Activated CD8-positive, alpha-beta memory T cell treated with anti-CD3 and anti-CD28 coated beads, Interleukin-2, amount 10 ng/mL, durations not matched to agents 7 days and 5 days (primary cell): ENCODE measurements around the gene DSCAM. TPM values are rescaled to one million over a fixed set of nuclear protein-coding genes. Genes with fewer than 3 reads are reported as not detected.

Experiments
- ATAC-seq: fragments of 150-1000 bp; cut with Tn5 transposase; one replicate; pipeline ENCODE4 v1.10.0; 2021; ENCODE audit warnings: moderate library complexity
- CTCF ChIA-PET: fragments of 350-600 bp; sonication (Branson Sonifier 250); formaldehyde crosslinking; loops from one replicate; lab custom pipeline; 2021; ENCODE audit warnings: antibody characterized with exemption; lab: Charles Lee
- DNase-seq: peaks from one replicate; pipeline ENCODE4 v3.0.0-alpha.2; 2020
- H3K27ac Mint-ChIP-seq: one replicate; pipeline ENCODE4 v1.8.0; 2021; ENCODE audit warnings: mild to moderate bottlenecking, mixed read lengths
- H3K27me3 Mint-ChIP-seq: one replicate; pipeline ENCODE4 v1.8.0; 2021; ENCODE audit warnings: mixed read lengths
- H3K36me3 Mint-ChIP-seq: one replicate; pipeline ENCODE4 v1.8.0; 2021; ENCODE audit warnings: mild to moderate bottlenecking, mixed read lengths
- H3K4me1 Mint-ChIP-seq: one replicate; pipeline ENCODE4 v1.8.0; 2021; ENCODE audit warnings: mixed read lengths
- H3K4me3 Mint-ChIP-seq: one replicate; pipeline ENCODE4 v1.8.0; 2021; ENCODE audit warnings: mild to moderate bottlenecking, moderate library complexity, mixed read lengths
- H3K9me3 Mint-ChIP-seq: one replicate; pipeline ENCODE4 v1.8.0; 2022; ENCODE audit warnings: low read depth, mixed read lengths
- total RNA-seq, 2 experiments: library from RNA; stranded (reverse); gene quantifications; one replicate each; pipeline ENCODE4 v1.2.3, GENCODE V29; 2021

DSCAM gene
- total RNA-seq, 2 experiments from 2014 or later: not detected

DNA sequence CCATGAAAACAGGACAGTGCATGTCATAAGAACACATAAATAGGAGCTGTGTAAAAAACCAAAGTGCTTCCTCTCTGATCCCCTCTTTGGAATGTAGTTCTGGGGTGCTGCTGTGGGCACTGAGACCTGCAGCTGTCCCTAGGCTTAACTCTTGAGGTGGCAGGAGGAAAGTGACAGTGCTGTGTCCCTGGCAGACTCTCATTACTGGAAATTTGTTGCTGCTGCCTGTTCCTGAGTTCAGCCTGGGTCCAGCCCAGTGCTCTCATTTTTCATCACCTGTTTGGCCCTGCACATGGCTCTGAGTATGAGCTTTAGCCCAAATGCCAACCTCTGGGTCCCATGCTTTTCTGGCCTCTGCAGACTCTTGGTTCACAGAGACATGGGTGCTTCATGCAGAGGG is 329.3 kb downstream of the DSCAM start:
- CTCF ChIA-PET: no interaction called here
- DNase-seq (no peak), ATAC-seq (no peak)
- Mint-ChIP-seq H3K27me3 (no peaks in the 10 kb centered on the region), H3K4me3 (no peak overlapping the region), H3K27ac (no peak overlapping the region), H3K36me3 (no peaks in the 10 kb centered on the region), H3K9me3 (peaks cover 10% of the 10 kb centered on the region), H3K4me1 (no peaks in the 10 kb centered on the region)

DNA sequence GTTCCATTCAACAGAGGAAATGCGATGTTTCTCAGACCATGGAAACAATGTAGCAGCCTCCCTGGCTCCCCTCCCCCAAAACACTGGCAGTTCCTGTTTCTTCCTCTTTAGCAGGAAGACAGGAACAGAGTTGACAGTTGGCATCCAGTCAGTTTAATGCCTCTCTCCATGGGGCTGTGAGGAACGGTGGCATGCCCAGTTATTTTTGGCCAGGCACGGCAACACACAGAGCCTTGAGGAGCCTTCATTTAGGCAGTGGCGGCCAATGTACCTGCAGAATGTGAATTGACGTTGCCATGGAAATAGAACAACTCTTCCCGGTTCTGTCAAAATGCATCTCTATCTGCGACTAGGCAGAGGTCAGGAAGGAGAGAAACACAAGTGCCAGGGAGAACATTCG is 330.6 kb downstream of the DSCAM start:
- no peak for DNase-seq
- H3K9me3 Mint-ChIP-seq: peaks cover 18% of the 10 kb centered on the region

DNA sequence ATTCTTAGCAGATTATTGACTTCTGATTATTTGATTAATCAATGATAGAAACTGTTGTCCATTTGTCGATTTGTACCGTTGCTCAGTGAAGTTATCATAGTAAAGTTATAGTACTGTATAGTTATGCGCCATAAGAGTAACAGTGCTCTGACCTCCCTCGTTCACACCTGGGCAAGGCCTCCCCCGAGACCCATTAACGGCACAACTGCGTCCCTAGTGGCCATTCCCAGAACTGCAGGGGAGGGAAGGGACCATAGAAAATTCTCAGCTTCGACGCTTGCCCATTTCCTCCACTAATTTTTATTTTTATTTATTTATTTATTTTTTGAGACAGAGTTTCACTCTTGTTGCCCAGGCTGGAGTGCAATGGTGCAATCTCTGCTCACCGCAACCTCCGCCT is 334.4 kb downstream of the DSCAM start:
- DNase-seq: no peak
- no peaks in the 10 kb centered on the region for H3K27me3 Mint-ChIP-seq
- ATAC-seq: no peak
- peaks cover 18% of the 10 kb centered on the region for H3K9me3 Mint-ChIP-seq
- H3K36me3 Mint-ChIP-seq: no peaks in the 10 kb centered on the region
- no peak overlapping the region for H3K4me3 Mint-ChIP-seq
- H3K27ac Mint-ChIP-seq: no peak overlapping the region
- H3K4me1 Mint-ChIP-seq: no peaks in the 10 kb centered on the region
- CTCF ChIA-PET: no interaction called here

More for the DNA sequence above, 330.6 kb downstream of the DSCAM start:
- no peak for ATAC-seq
- Mint-ChIP-seq H3K4me1 (no peaks in the 10 kb centered on the region), H3K27me3 (no peaks in the 10 kb centered on the region), H3K36me3 (no peaks in the 10 kb centered on the region), H3K4me3 (no peak overlapping the region), H3K27ac (no peak overlapping the region)
- CTCF ChIA-PET: no interaction called here

DNA sequence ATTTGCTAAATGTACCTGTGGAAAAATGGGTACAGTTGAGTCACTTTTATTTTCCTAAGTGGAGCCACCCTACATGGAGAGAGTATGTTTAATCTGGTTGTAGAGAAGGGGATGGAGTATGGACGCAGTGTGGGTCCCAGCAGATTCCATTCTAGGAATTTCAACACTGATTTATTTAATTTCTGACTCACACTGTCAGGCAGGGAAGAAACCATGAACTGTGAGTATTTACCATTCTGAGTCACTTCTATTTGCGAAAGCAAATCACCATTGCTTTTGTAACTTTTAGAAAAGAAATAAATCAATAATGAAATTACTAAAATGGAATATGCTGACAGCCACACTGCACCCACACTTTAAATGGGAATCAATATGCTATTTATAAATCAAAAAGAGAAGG is 339.0 kb downstream of the DSCAM start:
- H3K4me1 Mint-ChIP-seq: no peaks in the 10 kb centered on the region
- DNase-seq (no peak), ATAC-seq (no peak)
- H3K36me3 Mint-ChIP-seq: no peaks in the 10 kb centered on the region
- no peaks in the 10 kb centered on the region for H3K27me3 Mint-ChIP-seq
- CTCF ChIA-PET: no interaction called here
- H3K27ac Mint-ChIP-seq: no peak overlapping the region
- H3K9me3 Mint-ChIP-seq: peaks cover 13% of the 10 kb centered on the region
- no peak overlapping the region for H3K4me3 Mint-ChIP-seq

DNA sequence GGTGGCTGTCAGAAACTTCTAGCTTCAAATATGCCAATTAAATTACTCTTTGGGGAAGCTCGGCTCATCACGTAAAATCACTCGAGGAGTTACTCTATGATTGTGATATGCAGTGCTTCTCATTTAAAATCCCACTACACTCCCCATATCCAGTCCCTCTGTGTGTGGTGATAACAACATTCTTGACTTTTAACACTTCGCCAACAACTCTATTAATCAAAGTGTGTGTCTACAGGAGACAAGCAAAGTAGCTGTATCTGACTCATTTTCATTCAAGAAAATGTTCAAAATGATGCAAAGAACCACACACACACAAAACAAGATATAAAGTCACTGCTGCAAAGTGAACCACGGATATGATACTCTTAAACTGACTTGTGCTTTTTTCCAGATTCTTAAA is 341.3 kb downstream of the DSCAM start:
- Mint-ChIP-seq H3K36me3 (no peaks in the 10 kb centered on the region), H3K4me1 (no peaks in the 10 kb centered on the region), H3K4me3 (no peak overlapping the region), H3K9me3 (peaks cover 3% of the 10 kb centered on the region), H3K27ac (no peak overlapping the region), H3K27me3 (no peaks in the 10 kb centered on the region)
- ATAC-seq (no peak), DNase-seq (no peak)
- CTCF ChIA-PET: no interaction called here

DNA sequence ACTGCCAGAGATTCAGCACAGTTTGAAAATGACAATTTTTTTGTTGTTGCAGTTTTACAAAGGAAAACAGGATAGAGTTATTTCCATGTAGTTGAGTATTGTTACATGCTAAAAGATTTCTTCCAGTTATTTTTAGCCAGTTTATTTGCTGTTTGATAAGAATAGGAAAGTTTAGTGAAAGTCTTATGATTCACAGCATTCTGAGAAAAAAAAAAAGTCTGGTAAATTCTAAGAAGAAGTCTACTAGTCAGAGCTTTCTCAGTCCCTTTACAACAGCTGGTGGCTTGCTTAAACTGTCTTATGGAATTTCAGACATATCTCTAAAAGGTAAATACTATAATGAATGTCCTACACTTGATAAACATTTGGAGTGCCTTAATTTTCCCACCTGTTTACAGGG is 341.7 kb downstream of the DSCAM start:
- DNase-seq: no peak
- CTCF ChIA-PET: no interaction called here
- H3K4me3 Mint-ChIP-seq: no peak overlapping the region
- H3K36me3 Mint-ChIP-seq: no peaks in the 10 kb centered on the region
- no peak overlapping the region for H3K27ac Mint-ChIP-seq
- peaks cover 5% of the 10 kb centered on the region for H3K9me3 Mint-ChIP-seq
- H3K27me3 Mint-ChIP-seq: no peaks in the 10 kb centered on the region
- H3K4me1 Mint-ChIP-seq: no peaks in the 10 kb centered on the region
- no peak for ATAC-seq

DNA sequence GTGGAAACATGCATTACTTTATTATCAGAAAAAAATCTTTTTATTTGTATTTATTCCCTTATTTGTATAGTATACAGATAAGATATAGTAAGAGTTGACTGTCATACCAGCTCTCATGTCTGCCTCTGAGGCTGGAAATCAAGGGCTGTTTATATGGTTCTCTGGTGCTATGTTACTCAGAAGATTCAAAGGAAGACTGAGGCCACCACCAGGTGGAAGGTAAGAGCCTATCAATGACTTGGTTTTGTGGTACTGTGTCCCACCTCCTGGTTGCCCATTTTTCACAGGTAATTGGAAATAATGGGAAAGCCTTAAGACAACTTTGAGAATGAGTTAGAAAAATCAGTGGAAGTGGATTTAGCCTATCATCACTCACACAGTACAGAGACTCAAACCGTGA is 342.1 kb downstream of the DSCAM start:
- no peak for ATAC-seq

DNA sequence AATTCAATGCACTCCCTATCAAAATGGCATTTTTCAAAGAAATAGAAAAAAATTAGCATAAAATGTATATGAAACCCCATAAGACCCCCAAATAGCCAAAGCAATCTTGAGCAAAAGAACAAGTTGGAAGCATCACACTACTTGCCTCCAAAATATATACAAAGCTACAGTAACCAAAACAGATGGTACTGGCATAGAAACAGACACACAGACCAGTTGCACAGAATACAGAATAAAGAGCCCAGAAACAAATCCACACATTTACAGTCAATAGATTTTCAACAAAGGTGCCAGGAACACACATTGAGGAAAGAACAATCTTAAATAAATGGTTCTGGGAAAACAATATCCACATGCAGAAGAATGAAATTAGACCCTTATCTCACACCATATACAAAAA is 350.8 kb downstream of the DSCAM start:
- Mint-ChIP-seq H3K36me3 (no peaks in the 10 kb centered on the region), H3K27ac (no peak overlapping the region), H3K9me3 (peaks cover 11% of the 10 kb centered on the region), H3K4me3 (no peak overlapping the region), H3K4me1 (no peaks in the 10 kb centered on the region), H3K27me3 (no peaks in the 10 kb centered on the region)
- DNase-seq (no peak), ATAC-seq (no peak)
- CTCF ChIA-PET: no interaction called here

More for the DNA sequence above, 342.1 kb downstream of the DSCAM start:
- Mint-ChIP-seq H3K9me3 (peaks cover 5% of the 10 kb centered on the region), H3K4me3 (no peak overlapping the region), H3K27ac (no peak overlapping the region), H3K36me3 (no peaks in the 10 kb centered on the region), H3K4me1 (no peaks in the 10 kb centered on the region), H3K27me3 (no peaks in the 10 kb centered on the region)
- no peak for DNase-seq
- CTCF ChIA-PET: no interaction called here

DNA sequence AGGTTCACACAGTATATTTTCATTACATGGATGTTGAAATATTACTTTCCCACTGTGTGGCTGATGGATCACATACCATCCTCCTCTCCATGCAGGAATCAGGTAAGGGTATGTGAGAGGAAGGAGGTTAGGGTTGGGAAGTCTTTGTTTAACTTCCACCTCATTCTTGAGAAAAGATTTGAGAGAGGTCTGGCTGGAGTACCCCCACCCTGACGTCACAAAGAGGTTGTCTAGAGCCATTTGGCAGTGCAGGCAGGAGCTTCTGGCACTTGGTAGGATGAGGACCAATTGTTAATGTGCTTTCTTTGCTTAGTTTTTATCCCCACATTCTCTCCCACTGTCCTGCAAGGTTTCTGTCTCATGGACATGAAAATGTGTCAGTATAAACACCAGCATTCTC is 356.6 kb downstream of the DSCAM start:
- peaks cover 14% of the 10 kb centered on the region for H3K9me3 Mint-ChIP-seq
- CTCF ChIA-PET: no interaction called here
- no peaks in the 10 kb centered on the region for H3K27me3 Mint-ChIP-seq
- ATAC-seq: no peak
- no peaks in the 10 kb centered on the region for H3K36me3 Mint-ChIP-seq
- no peak overlapping the region for H3K4me3 Mint-ChIP-seq
- H3K27ac Mint-ChIP-seq: no peak overlapping the region
- no peaks in the 10 kb centered on the region for H3K4me1 Mint-ChIP-seq
- DNase-seq: no peak

DNA sequence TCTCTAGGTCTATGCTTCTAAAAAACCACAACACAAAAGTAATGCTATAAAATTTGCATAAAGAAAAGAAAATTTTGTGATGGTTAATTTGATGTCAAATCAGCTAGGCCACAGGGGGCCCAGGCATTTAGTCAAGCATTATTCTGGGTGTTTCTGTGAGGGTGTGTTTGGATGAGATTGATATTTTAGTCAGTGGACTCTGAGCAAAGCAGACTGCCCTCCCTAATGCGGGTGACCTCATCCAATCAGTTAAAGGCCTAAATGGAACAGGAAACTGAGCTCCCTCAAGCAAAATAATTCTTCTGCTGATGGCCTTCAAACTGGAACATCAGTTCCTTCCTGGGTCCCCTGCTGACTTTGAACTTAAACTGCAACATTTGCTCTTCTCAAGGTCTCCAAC is 358.0 kb downstream of the DSCAM start:
- DNase-seq (no peak), ATAC-seq (no peak)
- Mint-ChIP-seq H3K4me1 (no peaks in the 10 kb centered on the region), H3K27ac (no peak overlapping the region), H3K9me3 (peaks cover 14% of the 10 kb centered on the region), H3K27me3 (no peaks in the 10 kb centered on the region), H3K36me3 (no peaks in the 10 kb centered on the region), H3K4me3 (no peak overlapping the region)
- CTCF ChIA-PET: no interaction called here

DNA sequence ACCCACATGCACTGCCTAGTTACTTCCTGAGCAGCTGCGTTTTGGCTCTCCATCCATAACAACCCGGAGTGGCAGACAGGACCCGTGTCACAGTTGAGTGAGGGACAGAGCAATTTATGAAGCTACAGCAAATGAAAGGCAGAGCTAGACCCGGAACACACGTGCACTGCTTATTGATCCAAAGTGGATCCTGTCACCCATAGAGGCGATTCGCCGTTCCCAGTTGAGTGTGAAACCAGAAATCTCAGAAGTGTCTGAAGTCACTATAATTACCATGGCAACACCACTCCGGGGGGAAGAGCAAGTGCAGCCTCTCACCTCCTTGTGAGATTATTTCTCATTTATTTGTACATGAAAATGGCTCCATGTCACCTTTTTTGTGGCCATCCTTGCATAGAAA is 365.2 kb downstream of the DSCAM start:
- Mint-ChIP-seq H3K4me1 (no peaks in the 10 kb centered on the region), H3K36me3 (no peaks in the 10 kb centered on the region), H3K27me3 (no peaks in the 10 kb centered on the region), H3K27ac (no peak overlapping the region), H3K4me3 (no peak overlapping the region), H3K9me3 (peaks cover 6% of the 10 kb centered on the region)
- no peak for ATAC-seq
- DNase-seq: no peak
- CTCF ChIA-PET: no interaction called here

DNA sequence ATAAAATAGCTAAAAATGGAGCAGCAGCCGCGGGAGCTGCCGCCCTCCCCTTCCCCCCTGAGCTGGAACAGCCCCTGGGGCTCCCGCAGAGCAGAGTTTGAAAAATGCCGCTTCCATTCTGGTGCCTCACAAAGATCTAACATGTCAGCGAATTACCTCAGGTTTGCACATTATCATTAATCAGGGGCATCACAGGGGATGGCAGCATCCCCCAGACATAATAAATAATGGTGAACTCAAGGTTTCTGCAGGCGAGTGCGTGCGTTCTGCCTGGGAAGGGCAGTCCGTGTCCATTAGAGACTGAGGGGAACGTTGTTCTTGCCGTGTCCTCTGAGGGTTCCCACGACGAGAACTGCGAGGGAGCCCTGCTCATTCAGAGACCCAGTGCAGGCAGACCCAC is 372.4 kb downstream of the DSCAM start:
- H3K36me3 Mint-ChIP-seq: no peaks in the 10 kb centered on the region
- H3K4me3 Mint-ChIP-seq: no peak overlapping the region
- H3K27ac Mint-ChIP-seq: no peak overlapping the region
- peaks cover 5% of the 10 kb centered on the region for H3K9me3 Mint-ChIP-seq
- CTCF ChIA-PET: no interaction called here
- no peak for ATAC-seq
- no peak for DNase-seq
- H3K27me3 Mint-ChIP-seq: no peaks in the 10 kb centered on the region
- H3K4me1 Mint-ChIP-seq: no peaks in the 10 kb centered on the region

DNA sequence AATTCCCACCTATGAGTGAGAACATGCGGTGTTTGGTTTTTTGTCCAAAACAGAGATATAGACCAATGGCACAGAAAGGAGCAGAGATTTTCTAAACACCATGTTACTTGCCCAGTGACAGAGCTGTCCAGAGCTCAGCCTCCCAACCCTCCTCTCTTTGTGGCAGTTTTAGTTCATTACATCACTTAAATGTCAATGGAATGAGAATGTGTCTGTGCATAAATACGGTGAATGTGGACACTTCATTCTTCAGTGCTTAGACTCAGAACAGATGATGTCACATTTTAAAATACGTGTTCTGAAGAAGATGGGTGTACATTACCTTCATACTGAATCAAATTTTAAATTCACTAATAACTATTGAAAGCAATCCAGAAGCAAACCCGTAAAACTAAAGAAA is 374.9 kb downstream of the DSCAM start:
- no peak for DNase-seq
- Mint-ChIP-seq H3K9me3 (peaks cover 2% of the 10 kb centered on the region), H3K27ac (no peak overlapping the region), H3K27me3 (no peaks in the 10 kb centered on the region), H3K36me3 (no peaks in the 10 kb centered on the region), H3K4me3 (no peak overlapping the region), H3K4me1 (no peaks in the 10 kb centered on the region)
- CTCF ChIA-PET: no interaction called here
- no peak for ATAC-seq

DNA sequence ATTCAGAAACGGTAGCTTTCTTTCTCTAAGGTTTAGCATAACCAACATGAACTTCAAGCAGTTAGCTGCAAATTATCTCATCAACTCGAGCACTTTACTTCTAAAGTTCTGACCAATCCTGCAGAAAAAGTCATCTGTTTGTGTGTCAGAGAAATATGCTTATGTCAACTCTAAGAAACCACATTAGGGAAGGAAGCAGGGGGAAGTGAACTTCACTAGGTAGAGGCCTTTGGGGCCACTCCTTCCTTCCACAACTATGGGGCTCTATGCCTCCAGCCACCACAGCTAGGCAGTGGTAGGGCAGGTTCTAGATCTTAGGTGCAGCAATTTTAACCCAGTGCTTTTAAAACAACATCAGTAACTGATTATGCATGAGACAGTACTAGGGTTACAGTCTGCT is 375.9 kb downstream of the DSCAM start:
- Mint-ChIP-seq H3K4me3 (no peak overlapping the region), H3K9me3 (peaks cover 4% of the 10 kb centered on the region), H3K27ac (no peak overlapping the region), H3K4me1 (no peaks in the 10 kb centered on the region), H3K27me3 (no peaks in the 10 kb centered on the region), H3K36me3 (no peaks in the 10 kb centered on the region)
- DNase-seq (no peak), ATAC-seq (no peak)
- CTCF ChIA-PET: no interaction called here

DNA sequence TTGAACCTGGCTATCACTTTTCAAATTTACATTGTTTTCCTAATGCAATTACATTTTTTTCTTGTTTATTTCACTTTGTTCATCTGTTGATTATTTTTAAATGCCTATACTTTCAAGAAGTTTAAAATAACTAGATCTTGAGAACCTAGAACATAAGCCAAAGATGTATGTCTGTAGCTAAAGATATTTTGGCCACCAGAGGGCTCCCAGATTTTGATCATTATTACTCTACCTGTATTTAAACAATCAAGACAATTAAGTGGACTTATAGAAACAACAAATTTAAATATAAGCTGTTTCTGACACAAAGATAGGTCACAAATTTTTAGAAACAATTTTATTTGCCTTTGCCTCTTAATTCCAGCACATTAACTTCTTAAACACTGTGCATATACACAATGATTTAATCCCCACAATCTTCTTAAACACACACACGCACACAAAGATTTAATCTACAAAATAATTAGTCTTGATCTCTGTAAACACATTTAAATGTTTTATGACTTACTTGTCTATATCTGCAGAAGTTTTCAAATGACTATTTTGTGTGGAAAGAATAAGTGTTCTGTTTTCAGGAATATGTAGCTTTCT is 380.0 kb downstream of the DSCAM start:
- H3K4me3 Mint-ChIP-seq: no peak overlapping the region
- DNase-seq (no peak), ATAC-seq (no peak)
- H3K36me3 Mint-ChIP-seq: no peaks in the 10 kb centered on the region
- H3K27ac Mint-ChIP-seq: no peak overlapping the region
- H3K4me1 Mint-ChIP-seq: no peaks in the 10 kb centered on the region
- H3K27me3 Mint-ChIP-seq: no peaks in the 10 kb centered on the region
- H3K9me3 Mint-ChIP-seq: peaks cover 2% of the 10 kb centered on the region
- CTCF ChIA-PET: no interaction called here
